HepG2 (cell line): ENCODE data around the gene RSF1. TPM values are rescaled to one million over a fixed set of nuclear protein-coding genes. Genes with fewer than 3 reads are reported as not detected.

ENCODE experiments used
- ATAC-seq: fragments of 200-7000 bp; cut with Tn5 transposase; 3 replicates; pipeline ENCODE4 v1.9.1; 2020; ENCODE audit warnings: mild to moderate bottlenecking, moderate library complexity
- BruUV-seq: library from RNA; stranded (reverse); fragments of 400-500 nt; replicated peaks from 2 replicates; lab custom pipeline; 2021; lab: Mats Ljungman, UMichigan
- CTCF ChIA-PET: fragments of 300-600 bp; formaldehyde crosslinking; extraction: SDS; loops from one replicate; lab custom pipeline; 2021; ENCODE audit warnings: low total read pairs, inconsistent platforms, low intra/inter-chr PET ratio; lab: Yijun Ruan, JAX
- POLR2A ChIA-PET: fragments of 350-600 bp; sonication (Branson Sonifier 250); formaldehyde crosslinking; loops from one replicate; lab custom pipeline; 2020; ENCODE audit warnings: antibody characterized with exemption, inconsistent platforms; lab: Yijun Ruan, JAX
- DNase-seq: peaks from one replicate; pipeline ENCODE4 v3.0.0-alpha.2; 2015; ENCODE audit warnings: low spot score
- FAIRE-seq: peaks from 3 replicates; lab custom pipeline; 2011; peaks lifted over from hg19 to GRCh38; lab: Jason Lieb, UNC
- H2AFZ ChIP-seq: one replicate; pipeline ENCODE4 v1.6.1; 2011; ENCODE audit warnings: low read length, inconsistent platforms
- H3K27ac ChIP-seq: fragments of 300-600 bp; 3 replicates; pipeline ENCODE4 v1.8.0; 2011; ENCODE audit warnings: mixed run types, mild to moderate bottlenecking, mixed read lengths, low read length, inconsistent platforms; ENCODE audit not compliant: insufficient read depth; ENCODE audit errors: extremely low read length
- H3K27me3 ChIP-seq, 2 experiments: fragments of 200-600 bp in 1 of 2; 2 replicates in 1 of 2; 3 replicates in 1 of 2; pipeline versions ENCODE4 v1.6.0 to v1.8.0; 2011; ENCODE audit warnings: low read length in 2 of 2, mild to moderate bottlenecking in 2 of 2, moderate library complexity in 2 of 2, inconsistent platforms in 1 of 2; ENCODE audit not compliant: insufficient read depth in 2 of 2, control insufficient read depth in 1 of 2
- H3K36me3 ChIP-seq, 2 experiments: fragments of 200-600 bp in 1 of 2; replicated peaks in 1 of 2; 2 replicates in 1 of 2; 3 replicates in 1 of 2; pipeline versions ENCODE4 v1.5.1 to v1.8.0; 2011; ENCODE audit warnings: low read length in 2 of 2, inconsistent platforms in 1 of 2; ENCODE audit not compliant: insufficient read depth in 2 of 2, control insufficient read depth in 1 of 2
- H3K4me1 ChIP-seq: 2 replicates; pipeline ENCODE4 v1.5.1; 2012; ENCODE audit warnings: low read length, inconsistent platforms; ENCODE audit not compliant: insufficient read depth
- H3K4me2 ChIP-seq: 2 replicates; pipeline ENCODE4 v1.6.0; 2011; ENCODE audit warnings: low read depth, low read length, inconsistent platforms
- H3K4me3 ChIP-seq, 3 experiments: fragments of 200-600 bp in 1 of 3; sonication (generic), shearing (Covaris generic) in 1 of 3; replicated peaks in 1 of 3; 2 replicates each; pipeline ENCODE4 v1.5.1; 2011 to 2016; ENCODE audit warnings: low read length in 3 of 3, inconsistent platforms in 2 of 3, low read depth in 2 of 3, mild to moderate bottlenecking in 2 of 3, control low read depth in 1 of 3, mixed read lengths in 1 of 3; ENCODE audit not compliant: insufficient read depth in 1 of 3
- H3K79me2 ChIP-seq: one replicate; pipeline ENCODE4 v1.6.1; 2011; ENCODE audit warnings: low read length, inconsistent platforms; ENCODE audit not compliant: insufficient read depth
- H3K9ac ChIP-seq: 2 replicates; pipeline ENCODE4 v1.6.0; 2011; ENCODE audit warnings: mild to moderate bottlenecking, low read depth, low read length, inconsistent platforms; ENCODE audit not compliant: insufficient read depth
- H3K9me3 ChIP-seq: 2 replicates; pipeline ENCODE4 v1.5.1; 2012; ENCODE audit warnings: mild to moderate bottlenecking, low read length
- H4K20me1 ChIP-seq: 2 replicates; pipeline ENCODE4 v1.6.0; 2011; ENCODE audit warnings: inconsistent platforms, mild to moderate bottlenecking, low read length, moderate library complexity; ENCODE audit not compliant: insufficient read depth
- AFF4 ChIP-seq: sonication (generic); formaldehyde crosslinking; IDR thresholded peaks from 2 replicates; pipeline ENCODE4 v1.4.0; 2020; ENCODE audit warnings: missing genetic modification reagents
- CENPT ChIP-seq: sonication (generic); formaldehyde crosslinking; IDR thresholded peaks from 2 replicates; pipeline ENCODE4 v1.8.0; 2022; ENCODE audit warnings: low read depth, mild to moderate bottlenecking, moderate library complexity, missing genetic modification reagents
- GMEB1 ChIP-seq: sonication (generic); formaldehyde crosslinking; IDR thresholded peaks from 2 replicates; pipeline ENCODE4 v1.5.1; 2020; ENCODE audit warnings: missing genetic modification reagents, mild to moderate bottlenecking, borderline replicate concordance
- HOXA9 ChIP-seq: sonication (generic); formaldehyde crosslinking; IDR thresholded peaks from 2 replicates; pipeline ENCODE4 v1.8.1; 2022; ENCODE audit warnings: missing genetic modification reagents, mild to moderate bottlenecking, moderate library complexity, borderline replicate concordance
- KLF13 ChIP-seq: sonication (generic); formaldehyde crosslinking; IDR thresholded peaks from 2 replicates; pipeline ENCODE4 v1.4.0; 2020; ENCODE audit warnings: mild to moderate bottlenecking, missing genetic modification reagents
- LCORL ChIP-seq, 2 experiments: fragments of 450-650 bp in 1 of 2; sonication (generic) in 1 of 2; formaldehyde crosslinking in 1 of 2; IDR thresholded peaks; 2 replicates each; pipeline versions ENCODE4 v1.5.0 to v1.6.1; 2017 to 2020; ENCODE audit warnings: antibody characterized with exemption in 1 of 2, missing genetic modification reagents in 1 of 2
- RXRA ChIP-seq: sonication (generic); formaldehyde crosslinking; IDR thresholded peaks from 2 replicates; pipeline ENCODE4 v1.5.1; 2020; ENCODE audit warnings: missing genetic modification reagents
- RXRB ChIP-seq: IDR thresholded peaks from 2 replicates; pipeline ENCODE4 v1.6.1; 2016; ENCODE audit warnings: borderline replicate concordance, missing genetic modification reagents, missing compliant biosample characterization
- SAP130 ChIP-seq: IDR thresholded peaks from 2 replicates; pipeline ENCODE4 v1.6.1; 2016; ENCODE audit warnings: low read depth
- ZBTB2 ChIP-seq: sonication (generic); formaldehyde crosslinking; IDR thresholded peaks from 2 replicates; pipeline ENCODE4 v1.8.0; 2022; ENCODE audit warnings: low read depth, missing genetic modification reagents
- ZNF180 ChIP-seq: sonication (generic); formaldehyde crosslinking; IDR thresholded peaks from 2 replicates; pipeline ENCODE4 v1.4.0; 2020; ENCODE audit warnings: low read depth, missing genetic modification reagents, borderline replicate concordance
- ZNF362 ChIP-seq: sonication (generic); formaldehyde crosslinking; IDR thresholded peaks from 2 replicates; pipeline ENCODE4 v1.4.0; 2020; ENCODE audit warnings: missing genetic modification reagents, mild to moderate bottlenecking, borderline replicate concordance
- ZNF607 ChIP-seq: sonication (generic); formaldehyde crosslinking; IDR thresholded peaks from 2 replicates; pipeline ENCODE4 v1.5.1; 2020; ENCODE audit warnings: missing genetic modification reagents, mild to moderate bottlenecking, borderline replicate concordance
- ZNF772 ChIP-seq: sonication (generic); formaldehyde crosslinking; IDR thresholded peaks from 2 replicates; pipeline ENCODE4 v1.5.0; 2020; ENCODE audit warnings: mild to moderate bottlenecking, missing genetic modification reagents
- WGBS: methylation state at CpG from one replicate; pipeline ENCODE4 v1.1.6; 2017; ENCODE audit warnings: low lambda C conversion rate; 5-methylcytosine and 5-hydroxymethylcytosine counted together
- in situ Hi-C: cut with HindIII; loops from 2 replicates; pipeline ENCODE4 v1.10.0; 2017; ENCODE audit warnings: low pct_unique_long_range_greater_than_20kb; ENCODE audit not compliant: extremely low pct_ligation_motif_present
- intact Hi-C: fragments of 100-400 bp; cut with micrococcal nuclease; formaldehyde crosslinking; loops from one replicate; pipeline ENCODE4 v1.10.0; 2022; ENCODE audit not compliant: unreplicated experiment
- polyA plus RNA-seq, 8 experiments: library from polyadenylated mRNA; depleted of rRNA in 3 of 8; stranded (reverse) in 7 of 8; unstranded in 1 of 8; fragments of >200 nt; fragmentation: Illumina TruSeq in 4 of 8; extraction: Trizol in 4 of 8; gene quantifications; 2 replicates each; pipeline versions ENCODE4 v1.2.1 to v1.2.3, GENCODE V29; 2011 to 2016; ENCODE audit warnings: low read depth in 4 of 8, missing spikeins in 1 of 8, mixed read lengths in 1 of 8; ENCODE audit not compliant: insufficient read depth in 1 of 8
- total RNA-seq, 5 experiments: library from RNA; depleted of rRNA; stranded (reverse); fragments of >200 nt; fragmentation: Illumina TruSeq; extraction: Trizol; gene quantifications; 2 replicates each; pipeline ENCODE4 v1.2.3, GENCODE V29; 2016; ENCODE audit warnings: low read depth in 1 of 5

RSF1 gene
- total and polyA plus RNA-seq, 2 of the 13 experiments (the other 11 are each of a cell fraction or from before 2014, with no cell fraction given), result 15.5 to 33.1 TPM

GRCh38 chr11:77619576-77620198 is 200.8 kb downstream of the RSF1 start (continued):
- TF ChIP-seq HOXA9 (CRISPR knock-in tag), result no peak

- FAIRE-seq, result no peak
- TSS peak; percentile 13 for BruUV-seq
- in situ Hi-C loops, result no loop called here
- TF ChIP-seq GMEB1 (no peak), KLF13 (CRISPR knock-in tag) (no peak), CENPT (CRISPR knock-in tag) (no peak), LCORL (IDR thresholded peaks at IDR 0.05) (no peak), LCORL (CRISPR knock-in tag; IDR thresholded peaks at IDR 0.05) (no peak), RXRA (CRISPR knock-in tag) (no peak), SAP130 (CRISPR knock-in tag) (no peak), RXRB (no peak), ZNF180 (CRISPR knock-in tag) (no peak), ZNF362 (CRISPR knock-in tag) (no peak), ZBTB2 (no peak), ZNF772 (CRISPR knock-in tag) (no peak), ZNF607 (no peak), AFF4 (CRISPR knock-in tag) (no peak)
Measured at GRCh38 chr11:77617892-77618291, 202.6 kb downstream of the RSF1 start.

More at GRCh38 chr11:77617892-77618291, 202.6 kb downstream of the RSF1 start:
- Histone ChIP-seq H4K20me1 (no peaks in the 10 kb centered on the region), H3K9ac (no peak overlapping the region), H3K4me1 (no peaks in the 10 kb centered on the region), H3K9me3 (no peaks in the 10 kb centered on the region), H3K4me3 (no peak overlapping the region), H2AFZ (no peak overlapping the region), H3K27ac (no peak overlapping the region), H3K27me3 (no peaks in the 10 kb centered on the region), H3K79me2 (no peaks in the 10 kb centered on the region), H3K4me2 (no peak overlapping the region), H3K36me3 (peaks cover 10 to 61% of the 10 kb centered on the region in 2 experiments)
- no peak for ATAC-seq
- intact Hi-C loops, result loop anchor here (5.0 kb wide), 1 partner anchor 421 kb away; no protein-coding TSS in a partner anchor
- ChIA-PET POLR2A (no interaction called here), CTCF (no interaction called here)
- 96% methylated on average over 3 of the region's 3 CpGs for WGBS
- DNase-seq, result no peak
